GM19043 (cell line): ENCODE results near the gene SGMS1.
"Not testable (repeated sequence)": the region's sequence is repeated elsewhere in the genome, so short reads cannot be mapped to it uniquely, and the experiment has no call there.

Source experiments
- ATAC-seq: cut with Tn5 transposase; IDR thresholded peaks from one replicate; pipeline ENCODE4 v1.9.1; 2021; ENCODE audit warnings: low read depth; ENCODE audit not compliant: unreplicated experiment

SGMS1 gene

DNA sequence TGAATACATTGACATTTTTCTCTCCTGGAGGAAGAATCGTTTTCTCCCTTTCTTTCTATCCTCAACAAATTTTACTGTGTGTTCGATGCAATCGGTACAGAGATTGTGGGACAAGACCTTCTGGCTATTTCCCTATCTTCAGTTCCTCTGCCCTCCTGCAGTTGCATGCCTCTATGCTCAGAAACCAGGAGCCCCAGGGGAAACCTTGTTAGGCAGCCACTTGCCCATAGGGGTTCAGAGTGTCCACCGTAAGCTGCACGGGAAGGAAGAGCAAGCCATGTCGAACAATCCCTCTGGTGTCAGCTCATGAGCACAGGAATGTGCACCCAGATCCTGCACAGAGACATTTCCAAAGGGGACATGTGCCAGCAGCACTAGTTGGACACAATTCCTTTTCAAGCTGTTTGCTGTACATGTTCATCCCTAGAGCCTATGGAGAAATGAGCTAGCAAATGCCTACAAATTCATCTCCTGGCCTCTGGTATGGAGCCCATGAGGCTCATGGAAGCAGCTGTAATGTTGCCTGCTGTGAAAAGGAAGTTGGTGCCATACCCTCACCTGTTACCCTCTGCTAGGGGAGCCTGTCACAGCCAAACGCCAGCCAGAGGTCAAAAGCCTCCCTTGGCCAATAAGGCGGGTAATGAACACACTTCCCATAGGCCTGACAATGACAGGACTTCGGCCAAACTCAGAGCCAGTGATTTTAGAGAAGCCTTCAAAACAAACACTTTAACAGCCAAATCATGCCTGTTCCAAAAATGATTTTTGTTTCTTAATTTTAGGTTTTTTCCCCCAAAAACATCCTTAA lies 336.6 kb downstream of the SGMS1 start:
- no peak for ATAC-seq

DNA sequence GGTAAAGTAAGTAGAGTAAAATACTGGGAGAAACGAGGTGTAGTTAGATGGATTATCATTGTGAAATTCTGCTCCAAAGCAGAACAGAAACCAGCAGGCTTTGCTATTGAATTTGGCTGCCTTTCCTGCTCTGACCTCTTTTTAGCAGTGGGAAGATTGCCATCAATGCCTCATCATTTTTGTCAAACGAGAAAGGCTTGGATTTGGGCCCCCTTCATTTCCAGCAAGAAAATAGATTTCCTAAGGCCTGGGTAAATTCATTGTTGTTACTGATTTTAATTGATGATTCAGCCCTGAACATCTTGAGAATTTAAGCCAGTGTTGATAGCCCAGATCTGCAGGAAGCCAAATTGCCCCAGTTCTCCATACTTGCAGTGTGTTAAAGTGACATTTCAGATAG lies 337.2 kb downstream of the SGMS1 start:
- ATAC-seq = no peak

DNA sequence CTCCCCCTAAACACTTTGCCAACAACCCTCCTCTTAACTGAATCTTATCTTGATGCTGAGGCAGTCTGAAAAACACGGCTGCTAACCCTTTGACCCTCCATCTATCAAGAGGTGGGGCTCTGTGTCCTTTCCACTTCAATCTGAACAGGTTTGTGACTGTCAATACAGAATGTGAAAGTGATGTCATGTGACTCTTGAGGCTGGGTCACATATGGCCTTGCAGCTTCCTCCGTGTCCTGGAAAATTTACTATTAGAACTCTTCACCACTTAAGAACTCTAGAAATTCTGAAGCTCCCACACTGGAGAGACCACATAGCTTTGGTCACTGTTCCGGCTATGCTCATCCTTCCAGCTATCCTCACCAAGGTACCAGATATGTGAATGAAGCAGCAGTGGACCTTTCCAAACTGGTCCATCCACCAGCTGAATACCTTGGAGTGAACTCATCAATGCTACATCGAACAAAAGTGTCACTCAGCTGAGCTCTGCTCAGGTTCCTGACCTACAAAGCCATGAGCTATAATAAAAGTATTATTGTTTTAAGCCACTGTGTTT lies 341.7 kb downstream of the SGMS1 start:
- ATAC-seq = no peak

DNA sequence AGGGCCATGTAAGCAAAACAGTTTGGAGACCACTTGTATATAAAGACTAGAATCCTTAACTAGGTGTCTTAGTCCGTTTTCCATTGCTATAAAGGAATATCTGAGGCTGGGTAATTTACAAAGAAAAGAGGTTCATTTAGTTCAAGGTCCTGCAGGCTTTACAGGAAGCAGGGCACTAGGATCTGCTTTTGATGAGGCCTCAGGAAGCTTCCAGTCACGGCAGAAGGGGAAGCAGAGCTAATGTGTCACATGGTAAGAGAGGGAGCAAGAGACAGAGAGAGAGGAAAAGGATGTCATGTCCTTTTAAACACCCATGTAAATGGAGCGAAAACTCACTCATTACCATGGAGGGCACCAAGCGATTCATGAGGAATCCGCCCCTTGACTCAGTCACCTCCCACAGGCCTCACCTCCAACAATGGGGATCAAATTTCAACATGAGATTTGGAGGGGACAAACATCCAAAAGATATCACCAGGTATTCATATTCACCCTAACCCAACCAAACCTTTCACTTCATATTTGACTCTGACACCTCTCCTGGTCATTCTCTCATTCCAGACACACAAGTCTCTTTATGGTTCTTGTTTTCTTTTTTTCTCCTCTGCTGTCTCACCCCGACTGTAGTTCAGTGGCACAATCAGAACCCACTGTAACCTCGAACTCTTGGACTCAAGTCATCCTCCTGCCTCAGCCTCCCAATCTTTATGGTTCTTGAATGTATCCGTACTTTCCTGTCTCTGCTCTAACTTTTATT lies 342.4 kb downstream of the SGMS1 start:
- ATAC-seq = no peak

DNA sequence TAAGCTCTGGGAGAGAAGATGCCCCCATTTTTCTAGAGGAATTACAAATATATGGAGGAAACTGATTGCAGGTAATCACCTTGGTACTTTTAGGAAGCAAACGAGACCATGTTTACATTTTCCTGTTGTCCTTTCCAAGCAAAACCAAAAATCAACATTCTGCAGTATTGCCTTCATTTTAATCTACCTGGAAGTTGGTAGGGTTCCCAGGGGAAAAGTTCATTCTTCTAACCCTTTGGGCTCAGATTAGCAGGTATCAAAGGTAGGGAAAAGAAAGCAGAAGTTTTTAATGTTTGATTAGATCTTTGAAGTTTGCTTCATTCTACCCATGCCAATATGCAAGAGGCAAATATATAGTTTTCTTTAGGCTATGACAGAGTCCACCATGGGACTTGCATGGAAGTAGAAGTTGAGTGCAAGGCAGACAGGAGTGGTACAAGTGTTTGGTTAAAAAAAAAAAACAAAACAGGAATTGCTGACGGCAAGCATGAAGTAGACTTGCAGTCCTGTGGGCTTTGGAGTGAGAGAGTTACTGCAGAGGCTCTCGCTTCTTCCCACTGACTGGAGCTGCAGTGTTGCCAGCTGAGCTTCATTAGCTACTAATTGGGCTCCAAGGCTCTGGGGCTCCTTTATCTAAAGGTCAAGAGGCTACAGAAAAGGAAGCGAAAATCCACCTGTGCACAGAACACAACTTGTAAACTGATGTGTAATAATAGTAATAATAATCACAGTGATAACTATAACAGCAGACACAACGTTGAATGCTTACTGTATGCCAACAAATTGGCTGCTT lies 343.5 kb downstream of the SGMS1 start:
- ATAC-seq = no peak

DNA sequence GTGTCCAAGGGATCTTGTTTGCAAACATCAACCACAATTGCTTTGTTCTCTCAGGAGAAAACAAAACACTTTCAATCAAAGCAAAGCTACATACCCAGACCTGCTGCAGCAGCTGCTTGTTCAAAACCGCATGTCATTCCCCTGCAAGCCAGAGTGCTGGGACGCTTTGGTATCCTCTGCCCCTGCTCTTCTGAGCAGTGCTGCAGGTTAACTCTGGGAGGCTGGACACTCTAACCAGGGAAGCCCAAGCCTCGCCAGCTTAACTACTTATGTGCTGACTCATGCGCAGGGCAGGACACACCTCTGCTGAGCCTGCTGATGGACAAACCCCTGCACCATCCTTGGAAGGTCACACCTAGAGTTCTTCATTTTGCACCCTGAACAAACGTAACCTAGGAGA lies 344.3 kb downstream of the SGMS1 start:
- ATAC-seq = no peak

DNA sequence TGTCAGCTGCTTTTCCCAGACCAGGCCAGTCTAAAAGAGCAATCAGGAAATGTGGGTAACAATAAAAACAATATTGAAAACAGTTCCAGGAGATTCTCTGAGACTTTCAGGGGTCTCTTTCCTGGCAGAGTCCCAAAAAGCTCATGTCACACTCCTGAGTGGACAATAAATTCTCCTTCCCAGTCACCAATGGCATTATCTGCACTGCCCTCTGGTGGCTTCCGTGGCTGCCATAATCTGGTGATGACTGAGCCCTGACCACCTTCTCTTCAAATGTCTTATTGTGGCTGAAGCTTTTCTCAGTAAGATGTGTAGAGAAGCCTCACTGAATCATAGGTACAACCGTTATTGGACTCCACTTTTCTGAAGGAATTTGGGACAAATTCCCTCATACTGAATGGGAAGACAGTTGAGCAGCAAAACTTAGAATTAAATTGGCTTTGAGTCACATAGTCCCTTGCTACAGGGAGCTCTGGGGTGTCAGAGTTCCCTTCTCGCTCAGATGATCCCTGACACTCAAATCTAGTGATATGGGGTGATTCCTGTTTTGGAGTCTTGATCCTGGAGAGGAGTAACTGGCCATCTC lies 348.0 kb downstream of the SGMS1 start:
- no peak for ATAC-seq

DNA sequence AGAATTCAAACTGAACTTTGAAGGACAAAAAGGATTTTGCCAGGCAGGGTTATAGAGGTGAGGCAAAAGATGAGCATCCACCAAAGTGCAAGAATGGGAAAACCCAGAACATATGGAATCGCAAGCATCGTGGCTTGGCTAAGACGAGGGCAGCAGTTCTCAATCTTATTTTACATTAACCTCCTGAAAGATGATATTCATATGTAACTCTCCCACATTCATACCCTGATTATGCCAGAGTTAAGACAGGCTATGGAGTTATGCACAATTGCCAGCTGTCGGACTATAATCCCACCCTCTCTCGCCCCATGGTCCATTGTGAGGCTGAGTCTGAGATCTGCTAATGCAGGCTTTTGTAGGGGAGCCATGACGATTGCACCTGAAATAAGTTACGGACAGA lies 351.2 kb downstream of the SGMS1 start:
- ATAC-seq = no peak

DNA sequence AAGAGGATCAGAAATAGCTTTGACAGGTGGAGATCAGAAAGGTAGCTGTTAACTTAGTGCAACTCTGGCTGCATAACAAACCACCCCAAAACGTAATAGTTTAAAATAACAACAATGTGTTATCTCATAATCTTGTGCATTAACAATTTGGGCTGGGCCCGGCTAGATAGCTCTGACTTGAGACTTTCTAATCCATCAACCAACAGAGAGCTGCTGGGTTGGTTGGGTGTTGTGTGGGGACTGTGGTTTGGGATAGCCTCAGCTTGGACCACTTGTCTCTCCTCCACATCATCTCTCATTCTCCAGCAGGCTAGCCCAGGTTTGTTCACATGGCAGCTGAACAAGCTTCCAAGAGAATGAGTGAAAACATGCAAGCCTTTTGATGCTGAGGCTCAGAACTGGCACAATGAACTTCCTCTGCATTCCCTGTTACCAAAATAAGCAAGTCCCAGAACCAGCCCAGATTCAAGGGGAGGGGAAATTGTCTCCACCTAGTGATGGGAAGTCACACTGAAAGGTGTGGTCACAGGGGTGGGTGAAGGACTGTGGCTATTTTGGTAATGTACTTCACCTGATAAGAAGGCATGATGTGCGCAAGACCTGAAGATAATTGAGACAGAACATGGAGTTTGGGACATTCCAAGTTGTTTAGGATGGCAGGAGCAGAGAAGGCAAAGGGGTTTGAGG lies 352.0 kb downstream of the SGMS1 start:
- no peak for ATAC-seq

DNA sequence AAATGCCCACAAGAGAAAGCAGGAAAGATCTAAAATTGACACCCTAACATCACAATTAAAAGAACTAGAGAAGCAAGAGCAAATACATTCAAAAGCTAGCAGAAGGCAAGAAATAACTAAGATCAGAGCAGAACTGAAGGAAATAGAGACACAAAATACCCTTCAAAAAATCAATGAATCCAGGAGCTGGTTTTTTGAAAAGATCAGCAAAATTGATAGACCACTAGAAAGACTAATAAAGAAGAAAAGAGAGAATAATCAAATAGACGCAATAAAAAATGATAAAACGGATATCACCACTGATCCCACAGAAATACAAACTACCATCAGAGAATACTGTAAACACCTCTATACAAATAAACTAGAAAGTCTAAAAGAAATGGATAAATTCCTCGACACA lies 355.9 kb downstream of the SGMS1 start:
- not testable (repeated sequence) for ATAC-seq

DNA sequence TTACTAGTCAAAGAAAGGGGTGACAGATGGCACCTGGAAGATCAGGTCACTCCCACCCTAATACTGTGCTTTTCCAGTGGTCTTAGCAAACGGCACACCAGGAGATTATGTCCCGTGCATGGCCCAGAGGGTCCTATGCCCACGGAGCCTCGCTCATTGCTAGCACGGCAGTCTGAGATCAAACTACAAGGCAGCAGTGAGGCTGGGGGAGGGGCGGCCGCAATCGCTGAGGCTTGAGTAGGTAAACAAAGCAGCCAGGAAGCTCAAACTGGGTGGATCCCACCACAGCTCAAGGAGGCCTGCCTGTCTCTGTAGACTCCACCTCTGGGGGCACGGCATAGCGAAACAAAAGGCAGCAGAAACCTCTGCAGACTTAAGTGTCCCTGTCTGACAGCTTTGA lies 361.1 kb downstream of the SGMS1 start:
- ATAC-seq = not testable (repeated sequence)

DNA sequence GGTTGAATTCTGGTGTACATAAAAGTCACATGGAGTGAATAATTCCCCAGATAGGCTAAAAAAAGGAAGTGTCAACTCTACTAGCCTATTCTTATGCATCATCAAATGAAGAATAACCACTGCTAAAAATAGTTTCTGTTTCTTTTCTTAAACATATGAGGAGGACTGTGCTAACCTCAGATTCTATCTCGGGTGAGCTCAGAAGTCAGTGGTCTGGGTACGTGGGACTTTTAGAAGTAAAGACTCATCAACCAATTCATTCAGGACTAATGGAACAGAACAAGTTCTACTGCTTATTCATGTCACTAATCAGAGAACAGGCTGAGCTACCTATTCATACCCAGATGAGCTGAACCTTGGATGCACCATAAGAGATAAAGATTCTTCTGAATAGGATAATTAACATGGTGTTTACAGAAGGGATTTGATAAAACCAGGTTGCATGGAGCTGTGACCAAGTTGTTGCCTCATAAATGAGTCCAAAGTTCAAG lies 362.9 kb downstream of the SGMS1 start:
- ATAC-seq = peak; percentile 99
